22Rv1 (cell line): ENCODE measurements around the gene CCER1.

Source experiments
- ZFX ChIP-seq: fragments of 450-650 bp; IDR thresholded peaks from 2 replicates; pipeline ENCODE4 v1.6.1; 2017; ENCODE audit warnings: antibody characterized with exemption, borderline replicate concordance
- TF ChIP-seq, protein P1 (sequence below): fragments of 450-650 bp; IDR thresholded peaks from 2 replicates; pipeline ENCODE4 v1.5.1; 2017; ENCODE audit warnings: mild to moderate bottlenecking

DNA sequence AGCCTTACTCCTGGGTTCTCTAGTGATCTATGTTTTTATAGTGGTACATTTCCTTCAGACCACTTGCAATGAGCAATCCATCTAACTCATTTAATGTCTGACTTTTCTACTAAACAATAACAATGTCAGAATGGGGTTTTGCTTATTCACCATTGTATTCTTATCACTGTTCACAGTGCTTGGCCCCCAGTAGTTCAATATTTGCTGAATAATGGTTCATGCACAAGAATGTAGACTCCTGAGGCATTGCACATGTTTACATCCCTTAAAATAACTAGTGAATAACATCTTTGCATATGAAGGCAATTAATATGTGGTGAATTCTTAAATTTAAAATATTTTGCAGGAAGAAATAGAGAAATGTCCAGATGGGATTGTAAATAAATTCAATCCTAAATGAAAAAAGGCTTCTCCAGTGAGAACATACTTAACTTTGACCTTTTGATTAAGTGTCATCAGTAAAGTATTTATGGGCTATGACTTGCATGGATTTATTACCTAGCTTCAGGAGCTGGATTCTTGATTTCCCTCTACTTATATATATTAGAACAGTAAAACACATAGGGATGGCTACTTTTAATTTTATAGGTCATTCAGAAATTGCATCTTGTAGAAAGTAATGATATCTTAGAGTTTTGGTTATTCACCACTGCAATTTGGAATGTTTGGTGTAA lies 3.4 kb downstream of the CCER1 start:
- TF ChIP-seq, protein P1, sequence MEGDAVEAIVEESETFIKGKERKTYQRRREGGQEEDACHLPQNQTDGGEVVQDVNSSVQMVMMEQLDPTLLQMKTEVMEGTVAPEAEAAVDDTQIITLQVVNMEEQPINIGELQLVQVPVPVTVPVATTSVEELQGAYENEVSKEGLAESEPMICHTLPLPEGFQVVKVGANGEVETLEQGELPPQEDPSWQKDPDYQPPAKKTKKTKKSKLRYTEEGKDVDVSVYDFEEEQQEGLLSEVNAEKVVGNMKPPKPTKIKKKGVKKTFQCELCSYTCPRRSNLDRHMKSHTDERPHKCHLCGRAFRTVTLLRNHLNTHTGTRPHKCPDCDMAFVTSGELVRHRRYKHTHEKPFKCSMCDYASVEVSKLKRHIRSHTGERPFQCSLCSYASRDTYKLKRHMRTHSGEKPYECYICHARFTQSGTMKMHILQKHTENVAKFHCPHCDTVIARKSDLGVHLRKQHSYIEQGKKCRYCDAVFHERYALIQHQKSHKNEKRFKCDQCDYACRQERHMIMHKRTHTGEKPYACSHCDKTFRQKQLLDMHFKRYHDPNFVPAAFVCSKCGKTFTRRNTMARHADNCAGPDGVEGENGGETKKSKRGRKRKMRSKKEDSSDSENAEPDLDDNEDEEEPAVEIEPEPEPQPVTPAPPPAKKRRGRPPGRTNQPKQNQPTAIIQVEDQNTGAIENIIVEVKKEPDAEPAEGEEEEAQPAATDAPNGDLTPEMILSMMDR: no peak
- TF ChIP-seq ZFX: no peak
